Stimulated activated CD4-positive, alpha-beta T cell treated with anti-CD3 and anti-CD28 coated beads, TNF-alpha, amount 100 ng/mL, for 1 hour (primary cell): ENCODE measurements around the gene EFHD2.
"Not testable (repeated sequence)": the region's sequence is repeated elsewhere in the genome, so short reads cannot be mapped to it uniquely, and the experiment has no call there.

Experiments
- DNase-seq, 3 donors: peaks; one replicate each; pipeline ENCODE4 v3.0.0-alpha.2; 2020; ENCODE audit warnings: low read depth in 3 of 3, low spot score in 1 of 3

The EFHD2 gene

GRCh38 chr1:15412175-15412800, 2.6 kb downstream of the EFHD2 start:
- peak in 1 of 3 donors; percentile 21 for DNase-seq

DNA sequence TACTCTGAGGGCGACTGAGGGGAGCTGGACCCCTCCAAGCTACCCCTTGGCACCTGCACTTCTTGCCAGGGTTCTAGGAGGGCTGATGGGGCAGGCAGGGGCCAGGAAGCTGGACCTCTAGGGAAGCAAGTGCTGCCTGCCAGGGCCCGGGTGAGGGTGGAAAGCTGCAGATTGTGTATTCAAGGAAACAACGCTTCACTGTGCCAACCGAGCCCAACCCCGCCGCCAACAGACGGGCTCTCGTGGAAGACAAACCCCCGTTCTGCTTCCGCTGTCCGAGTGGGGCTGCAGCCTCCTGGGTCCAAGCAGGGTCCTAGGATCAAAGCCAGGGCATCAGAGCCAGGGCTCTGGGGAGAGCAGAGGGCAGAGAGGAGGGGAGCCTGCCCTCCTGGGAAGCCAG, 3.2 kb downstream of the EFHD2 start:
- DNase-seq: no peak

GRCh38 chr1:15413563-15414444, 4.1 kb downstream of the EFHD2 start:
- DNase-seq: no peak

DNA sequence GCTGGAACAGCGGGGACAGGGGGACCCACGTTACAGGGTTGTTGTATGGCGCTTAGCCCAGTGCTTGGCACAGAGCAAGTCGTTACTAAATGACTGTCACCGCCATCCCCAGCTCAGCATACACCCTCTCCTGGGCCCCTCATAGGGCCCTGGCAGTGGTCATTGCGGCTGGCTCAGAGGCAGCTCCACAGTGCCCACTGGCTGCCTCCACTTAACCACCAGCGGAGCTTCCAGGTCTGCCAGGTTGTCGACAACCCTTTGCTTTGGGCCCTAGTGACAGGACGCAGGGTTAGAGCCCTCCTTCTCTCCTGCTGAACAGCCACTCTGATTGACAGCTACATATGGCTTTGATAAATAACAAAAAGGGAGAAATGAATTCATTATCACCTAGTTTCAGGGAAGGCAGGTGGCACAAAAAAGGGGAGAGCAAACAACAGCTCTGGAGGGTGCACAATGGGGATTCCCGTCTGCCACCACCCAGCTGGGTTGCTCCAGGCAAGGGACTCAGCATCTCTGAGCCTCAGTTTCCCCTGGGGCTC, 4.8 kb downstream of the EFHD2 start:
- no peak for DNase-seq

GRCh38 chr1:15417059-15417934, 7.6 kb downstream of the EFHD2 start:
- DNase-seq: peak in 2 of 3 donors; percentile 29 to 36

- no peak for DNase-seq
Observed at GRCh38 chr1:15418806-15419515, 9.3 kb downstream of the EFHD2 start.

- no peak for DNase-seq
Observed at GRCh38 chr1:15420853-15421465, 11.3 kb downstream of the EFHD2 start.

- no peak for DNase-seq
Observed at GRCh38 chr1:15422871-15423270, 13.2 kb downstream of the EFHD2 start.

DNA sequence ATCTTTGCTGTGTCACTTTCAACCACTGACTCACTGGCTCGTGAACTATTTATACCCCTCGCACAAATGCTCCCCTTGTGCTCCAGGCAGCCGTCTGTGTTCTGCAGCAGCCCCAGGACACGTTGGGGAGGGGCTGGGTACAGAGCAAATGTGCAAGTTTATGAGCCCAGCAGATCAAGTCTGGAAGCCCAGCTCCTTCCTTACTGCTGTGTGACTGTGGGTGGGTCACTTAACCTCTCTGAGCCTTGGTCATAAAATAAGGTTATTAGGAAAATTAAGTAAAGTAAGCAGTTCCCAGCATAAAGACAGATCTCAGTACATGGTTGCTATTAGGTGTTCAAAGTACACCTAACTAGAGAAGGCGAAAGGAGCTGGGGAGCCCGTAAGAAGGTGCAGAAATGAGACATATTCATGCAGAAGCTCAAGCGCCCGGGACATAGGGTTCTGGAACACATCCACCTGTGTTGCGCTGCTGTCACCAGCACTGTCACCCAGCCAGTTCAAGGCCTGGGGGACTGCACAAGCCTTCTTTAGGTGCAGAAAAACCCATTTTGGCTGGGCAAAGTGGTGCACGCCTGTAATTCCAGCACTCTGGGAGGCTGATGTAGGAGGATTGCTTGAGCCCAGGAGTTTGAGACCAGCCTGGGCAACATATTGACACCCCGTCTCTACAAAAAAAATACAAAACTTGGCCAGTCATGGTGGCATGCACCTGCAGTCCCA, 13.8 kb downstream of the EFHD2 start:
- DNase-seq: no peak

- no peak for DNase-seq
Observed at GRCh38 chr1:15424146-15424667, 14.5 kb downstream of the EFHD2 start.

- no peak for DNase-seq
Observed at GRCh38 chr1:15424981-15425380, 15.3 kb downstream of the EFHD2 start.

GRCh38 chr1:15425521-15425920, 15.8 kb downstream of the EFHD2 start:
- no peak for DNase-seq

DNA sequence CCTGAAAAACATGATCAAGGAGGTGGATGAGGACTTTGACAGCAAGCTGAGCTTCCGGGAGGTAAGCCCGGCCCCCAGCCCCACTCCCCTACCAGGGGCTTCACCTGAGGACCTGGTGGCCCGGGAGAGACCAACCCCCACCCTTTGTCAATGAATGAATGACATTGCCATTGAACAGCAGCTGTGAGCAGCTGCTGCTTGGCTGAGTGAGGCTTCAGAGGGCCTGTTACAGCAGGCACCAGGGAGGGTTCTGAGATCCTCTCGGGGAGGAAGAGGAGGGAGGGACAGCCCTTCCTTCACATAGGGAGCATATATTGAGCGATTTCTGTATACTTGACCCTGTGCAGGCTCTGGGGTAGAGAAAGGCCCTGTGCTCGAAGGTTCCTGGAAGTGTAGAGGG, 16.3 kb downstream of the EFHD2 start:
- no peak for DNase-seq

DNA sequence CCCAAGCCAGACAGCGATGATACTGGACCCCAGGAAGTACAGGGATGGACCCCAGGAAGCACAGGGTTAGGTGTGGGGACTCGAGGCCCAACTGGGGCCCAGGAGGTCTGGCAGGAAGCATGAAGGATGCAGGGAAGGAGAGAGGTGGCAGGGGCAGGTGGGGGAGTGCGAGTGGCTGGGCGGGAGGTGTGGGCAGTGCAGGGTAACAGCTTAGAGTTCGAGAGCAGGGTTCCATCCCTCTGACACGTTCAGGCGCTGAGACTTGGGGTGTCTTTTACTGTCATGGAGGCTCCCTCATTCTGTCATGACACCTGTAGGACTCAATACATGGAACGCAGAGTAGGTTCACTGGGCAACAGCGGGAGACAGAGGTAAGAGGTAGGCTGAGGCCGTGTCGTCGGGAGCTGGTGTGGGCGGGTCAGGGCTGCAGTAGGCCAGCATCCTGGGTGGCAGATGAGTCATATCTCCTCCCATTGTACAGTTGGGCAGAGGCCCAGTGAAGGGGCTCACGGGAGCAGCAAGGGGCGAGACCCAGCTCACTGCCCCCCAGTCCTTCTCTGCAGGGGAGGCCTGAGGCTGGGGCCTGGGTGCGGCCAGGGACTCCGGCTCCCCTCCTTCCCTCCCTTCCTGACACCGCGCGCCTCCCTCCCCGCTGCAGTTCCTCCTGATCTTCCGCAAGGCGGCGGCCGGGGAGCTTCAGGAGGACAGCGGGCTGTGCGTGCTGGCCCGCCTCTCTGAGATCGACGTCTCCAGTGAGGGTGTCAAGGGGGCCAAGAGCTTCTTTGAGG, 17.0 kb downstream of the EFHD2 start:
- DNase-seq: no peak

- no peak for DNase-seq
Observed at GRCh38 chr1:15427280-15427666, 17.6 kb downstream of the EFHD2 start.

GRCh38 chr1:15428252-15428651, 18.6 kb downstream of the EFHD2 start:
- DNase-seq: not testable (repeated sequence)

GRCh38 chr1:15428815-15429435, 19.2 kb downstream of the EFHD2 start:
- no peak for DNase-seq

DNA sequence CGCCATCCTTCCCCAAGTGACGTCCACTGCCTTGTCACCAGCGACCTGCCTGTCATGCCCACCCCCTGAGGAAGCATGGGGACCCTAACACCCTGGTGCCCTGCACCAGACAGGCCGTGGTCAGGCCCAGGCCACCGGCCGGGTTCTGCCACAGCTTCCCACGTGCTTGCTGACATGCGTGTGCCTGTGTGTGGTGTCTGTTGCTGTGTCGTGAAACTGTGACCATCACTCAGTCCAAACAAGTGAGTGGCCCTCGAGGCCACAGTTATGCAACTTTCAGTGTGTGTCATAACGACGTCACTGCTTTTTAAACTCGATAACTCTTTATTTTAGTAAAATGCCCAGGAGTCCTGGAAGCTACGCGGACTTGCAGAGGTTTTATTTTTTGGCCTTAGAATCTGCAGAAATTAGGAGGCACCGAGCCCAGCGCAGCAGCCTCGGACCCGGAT, 20.0 kb downstream of the EFHD2 start:
- DNase-seq: no peak
